NB4 (cell line): ENCODE results near the gene FAM83C.
"Not testable (repeated sequence)": the region's sequence is repeated elsewhere in the genome, so short reads cannot be mapped to it uniquely, and the experiment has no call there.

Experiments
- CTCF ChIP-seq: IDR thresholded peaks from one replicate; pipeline ENCODE4 v1.5.1; 2012; ENCODE audit warnings: low read depth, low read length
- POLR2A ChIP-seq: IDR thresholded peaks from 2 replicates; pipeline ENCODE4 v1.6.1; 2011; ENCODE audit warnings: mild to moderate bottlenecking; ENCODE audit not compliant: insufficient read length; ENCODE audit errors: extremely low read depth

- not testable (repeated sequence) for TF ChIP-seq CTCF, POLR2A
Measured at GRCh38 chr20:35315632-35316020, 23.4 kb upstream of the FAM83C start.
